WTC11 (cell line): ENCODE results near the gene CDH16. TPM values are rescaled to one million over a fixed set of nuclear protein-coding genes. Genes with fewer than 3 reads are reported as not detected.

ENCODE experiments used
- ATAC-seq: fragments of 200-7000 bp; cut with Tn5 transposase; 2 replicates; pipeline ENCODE4 v1.10.0; 2021; ENCODE audit warnings: mild to moderate bottlenecking, moderate library complexity
- CTCF ChIA-PET: fragments of 300-600 bp; sonication (Branson Sonifier 250); formaldehyde crosslinking; loops from one replicate; lab custom pipeline; 2021; ENCODE audit warnings: antibody characterized with exemption; lab: Charles Lee
- POLR2A ChIA-PET: fragments of 350-600 bp; sonication (Branson Sonifier 250); formaldehyde crosslinking; loops from one replicate; lab custom pipeline; 2021; ENCODE audit warnings: antibody characterized with exemption; lab: Charles Lee
- DNase-seq: peaks from one replicate; pipeline ENCODE4 v3.0.0; 2021; ENCODE audit warnings: low spot score
- H3K27ac Mint-ChIP-seq: 2 replicates; pipeline ENCODE4 v1.8.0; 2021; ENCODE audit warnings: mixed read lengths
- H3K27me3 Mint-ChIP-seq: 2 replicates; pipeline ENCODE4 v1.8.0; 2021; ENCODE audit warnings: low read depth, mild to moderate bottlenecking, moderate library complexity, mixed read lengths
- H3K36me3 Mint-ChIP-seq: 2 replicates; pipeline ENCODE4 v1.8.0; 2021; ENCODE audit warnings: mixed read lengths
- H3K4me1 Mint-ChIP-seq: 2 replicates; pipeline ENCODE4 v1.8.0; 2022; ENCODE audit warnings: mixed read lengths
- H3K4me3 Mint-ChIP-seq: 2 replicates; pipeline ENCODE4 v1.8.0; 2021; ENCODE audit warnings: mild to moderate bottlenecking, moderate library complexity, mixed read lengths
- H3K9me3 Mint-ChIP-seq: 2 replicates; pipeline ENCODE4 v1.8.0; 2021; ENCODE audit warnings: mixed read lengths
- ATF1 ChIP-seq: sonication (generic); formaldehyde crosslinking; IDR thresholded peaks from 2 replicates; pipeline ENCODE4 v1.8.1; 2023; ENCODE audit warnings: mild to moderate bottlenecking, moderate library complexity, missing genetic modification reagents
- ATF2 ChIP-seq: sonication (generic); formaldehyde crosslinking; IDR thresholded peaks from 2 replicates; pipeline ENCODE4 v1.8.1; 2022; ENCODE audit warnings: low read depth, missing genetic modification reagents, borderline replicate concordance
- EMX1 ChIP-seq: fragments of 250-450 bp; sonication (Bioruptor Pico); IDR thresholded peaks from 2 replicates; pipeline ENCODE4 v1.8.0; 2021; ENCODE audit warnings: mild to moderate bottlenecking
- ETV6 ChIP-seq: sonication (generic); formaldehyde crosslinking; IDR thresholded peaks from 2 replicates; pipeline ENCODE4 v1.8.1; 2022; ENCODE audit warnings: mild to moderate bottlenecking, missing genetic modification reagents
- FOXK1 ChIP-seq: sonication (generic); formaldehyde crosslinking; IDR thresholded peaks from 2 replicates; pipeline ENCODE4 v1.8.0; 2022; ENCODE audit warnings: mild to moderate bottlenecking, moderate library complexity, missing genetic modification reagents
- FOXP1 ChIP-seq: sonication (generic); formaldehyde crosslinking; IDR thresholded peaks from 2 replicates; pipeline ENCODE4 v1.8.0; 2022; ENCODE audit warnings: missing genetic modification reagents, mild to moderate bottlenecking, moderate library complexity, borderline replicate concordance
- GABPB1 ChIP-seq: sonication (generic); formaldehyde crosslinking; IDR thresholded peaks from 2 replicates; pipeline ENCODE4 v1.8.1; 2023; ENCODE audit warnings: mild to moderate bottlenecking, missing genetic modification reagents
- GRHL2 ChIP-seq: fragments of 250-450 bp; sonication (Bioruptor Pico); IDR thresholded peaks from 2 replicates; pipeline ENCODE4 v1.8.0; 2022; ENCODE audit warnings: mild to moderate bottlenecking, moderate library complexity; ENCODE audit not compliant: insufficient replicate concordance, severe bottlenecking
- IRF2 ChIP-seq: sonication (generic); formaldehyde crosslinking; IDR thresholded peaks from 2 replicates; pipeline ENCODE4 v1.8.0; 2022; ENCODE audit warnings: low read depth, missing genetic modification reagents, borderline replicate concordance
- JUN ChIP-seq: sonication (generic); formaldehyde crosslinking; IDR thresholded peaks from 2 replicates; pipeline ENCODE4 v1.8.0; 2023; ENCODE audit warnings: mild to moderate bottlenecking, missing genetic modification reagents
- MYBL2 ChIP-seq: sonication (generic); formaldehyde crosslinking; IDR thresholded peaks from 2 replicates; pipeline ENCODE4 v1.8.1; 2023; ENCODE audit warnings: mild to moderate bottlenecking, moderate library complexity, missing genetic modification reagents
- NFATC4 ChIP-seq: fragments of 250-450 bp; sonication (Bioruptor Pico); IDR thresholded peaks from 2 replicates; pipeline ENCODE4 v1.9.0; 2021; ENCODE audit warnings: mild to moderate bottlenecking
- NFYB ChIP-seq: sonication (generic); formaldehyde crosslinking; conservative IDR thresholded peaks from 2 replicates; pipeline ENCODE4 v1.8.0; 2022; ENCODE audit warnings: low read depth, missing genetic modification reagents
- NR2C2 ChIP-seq: sonication (generic); formaldehyde crosslinking; IDR thresholded peaks from 2 replicates; pipeline ENCODE4 v1.8.0; 2022; ENCODE audit warnings: mild to moderate bottlenecking, missing genetic modification reagents
- OVOL2 ChIP-seq: fragments of 250-450 bp; sonication (Bioruptor Pico); IDR thresholded peaks from 2 replicates; pipeline ENCODE4 v1.9.0; 2021; ENCODE audit warnings: mild to moderate bottlenecking, borderline replicate concordance
- PRDM15 ChIP-seq: sonication (generic); formaldehyde crosslinking; IDR thresholded peaks from 2 replicates; pipeline ENCODE4 v1.8.0; 2022; ENCODE audit warnings: missing genetic modification reagents
- RELA ChIP-seq: sonication (generic); formaldehyde crosslinking; IDR thresholded peaks from 2 replicates; pipeline ENCODE4 v1.8.1; 2022; ENCODE audit warnings: missing genetic modification reagents, mild to moderate bottlenecking, borderline replicate concordance
- SMAD3 ChIP-seq: sonication (generic); formaldehyde crosslinking; IDR thresholded peaks from 2 replicates; pipeline ENCODE4 v1.8.0; 2022; ENCODE audit warnings: missing genetic modification reagents, mild to moderate bottlenecking, borderline replicate concordance
- SOX15 ChIP-seq: fragments of 250-450 bp; sonication (Bioruptor Pico); IDR thresholded peaks from 2 replicates; pipeline ENCODE4 v1.9.0; 2021; ENCODE audit warnings: mild to moderate bottlenecking
- TCF7 ChIP-seq: sonication (generic); formaldehyde crosslinking; IDR thresholded peaks from 2 replicates; pipeline ENCODE4 v1.8.0; 2022; ENCODE audit warnings: mild to moderate bottlenecking, low read depth, missing genetic modification reagents, moderate library complexity
- TEAD4 ChIP-seq: sonication (generic); formaldehyde crosslinking; IDR thresholded peaks from 2 replicates; pipeline ENCODE4 v1.8.0; 2022; ENCODE audit warnings: mild to moderate bottlenecking, missing genetic modification reagents
- ZBTB43 ChIP-seq: sonication (generic); formaldehyde crosslinking; IDR thresholded peaks from 2 replicates; pipeline ENCODE4 v1.8.1; 2023; ENCODE audit warnings: mild to moderate bottlenecking, missing genetic modification reagents
- ZNF263 ChIP-seq: sonication (generic); formaldehyde crosslinking; IDR thresholded peaks from 2 replicates; pipeline ENCODE4 v1.8.1; 2022; ENCODE audit warnings: low read depth, mild to moderate bottlenecking, moderate library complexity, missing genetic modification reagents
- ZNF396 ChIP-seq: fragments of 250-450 bp; sonication (Bioruptor Pico); IDR thresholded peaks from 2 replicates; pipeline ENCODE4 v1.8.0; 2021; ENCODE audit warnings: mild to moderate bottlenecking, moderate library complexity, borderline replicate concordance
- ZNF671 ChIP-seq: fragments of 250-450 bp; sonication (Bioruptor Pico); IDR thresholded peaks from 2 replicates; pipeline ENCODE4 v1.8.0; 2021; ENCODE audit warnings: mild to moderate bottlenecking
- total RNA-seq: library from RNA; stranded (reverse); gene quantifications from 3 replicates; pipeline ENCODE4 v1.2.3, GENCODE V29; 2021
- TF ChIP-seq, protein P1 (sequence below): sonication (generic); formaldehyde crosslinking; conservative IDR thresholded peaks from 2 replicates; pipeline ENCODE4 v1.8.1; 2023; ENCODE audit warnings: mild to moderate bottlenecking, low read depth, missing genetic modification reagents, moderate library complexity
- TF ChIP-seq, protein P2 (sequence below): sonication (generic); formaldehyde crosslinking; IDR thresholded peaks from 2 replicates; pipeline ENCODE4 v1.8.0; 2023; ENCODE audit warnings: missing genetic modification reagents
- TF ChIP-seq, protein P3 (sequence below): sonication (generic); formaldehyde crosslinking; IDR thresholded peaks from 2 replicates; pipeline ENCODE4 v1.8.0; 2022; ENCODE audit warnings: mild to moderate bottlenecking, missing genetic modification reagents

The CDH16 gene
- total RNA-seq, 1 experiment from 2014 or later = not detected

- POLR2A ChIA-PET = no interaction called here
- no peak overlapping the region for H3K4me3 Mint-ChIP-seq
- no peaks in the 10 kb centered on the region for H3K36me3 Mint-ChIP-seq
- no peaks in the 10 kb centered on the region; the same call in 1 of the 2 replicates for H3K27me3 Mint-ChIP-seq
- H3K4me1 Mint-ChIP-seq = peaks cover 8% of the 10 kb centered on the region
- TF ChIP-seq NFATC4 (CRISPR knock-in tag) = no peak
- TF ChIP-seq ETV6 (CRISPR knock-in tag) = no peak
- no peak for TF ChIP-seq ZNF263 (CRISPR knock-in tag)
- no peak for TF ChIP-seq ZNF396
- TF ChIP-seq, protein P1, sequence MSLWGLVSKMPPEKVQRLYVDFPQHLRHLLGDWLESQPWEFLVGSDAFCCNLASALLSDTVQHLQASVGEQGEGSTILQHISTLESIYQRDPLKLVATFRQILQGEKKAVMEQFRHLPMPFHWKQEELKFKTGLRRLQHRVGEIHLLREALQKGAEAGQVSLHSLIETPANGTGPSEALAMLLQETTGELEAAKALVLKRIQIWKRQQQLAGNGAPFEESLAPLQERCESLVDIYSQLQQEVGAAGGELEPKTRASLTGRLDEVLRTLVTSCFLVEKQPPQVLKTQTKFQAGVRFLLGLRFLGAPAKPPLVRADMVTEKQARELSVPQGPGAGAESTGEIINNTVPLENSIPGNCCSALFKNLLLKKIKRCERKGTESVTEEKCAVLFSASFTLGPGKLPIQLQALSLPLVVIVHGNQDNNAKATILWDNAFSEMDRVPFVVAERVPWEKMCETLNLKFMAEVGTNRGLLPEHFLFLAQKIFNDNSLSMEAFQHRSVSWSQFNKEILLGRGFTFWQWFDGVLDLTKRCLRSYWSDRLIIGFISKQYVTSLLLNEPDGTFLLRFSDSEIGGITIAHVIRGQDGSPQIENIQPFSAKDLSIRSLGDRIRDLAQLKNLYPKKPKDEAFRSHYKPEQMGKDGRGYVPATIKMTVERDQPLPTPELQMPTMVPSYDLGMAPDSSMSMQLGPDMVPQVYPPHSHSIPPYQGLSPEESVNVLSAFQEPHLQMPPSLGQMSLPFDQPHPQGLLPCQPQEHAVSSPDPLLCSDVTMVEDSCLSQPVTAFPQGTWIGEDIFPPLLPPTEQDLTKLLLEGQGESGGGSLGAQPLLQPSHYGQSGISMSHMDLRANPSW = no peak
- TF ChIP-seq ZNF671 (CRISPR knock-in tag) = no peak
- TF ChIP-seq, protein P2, sequence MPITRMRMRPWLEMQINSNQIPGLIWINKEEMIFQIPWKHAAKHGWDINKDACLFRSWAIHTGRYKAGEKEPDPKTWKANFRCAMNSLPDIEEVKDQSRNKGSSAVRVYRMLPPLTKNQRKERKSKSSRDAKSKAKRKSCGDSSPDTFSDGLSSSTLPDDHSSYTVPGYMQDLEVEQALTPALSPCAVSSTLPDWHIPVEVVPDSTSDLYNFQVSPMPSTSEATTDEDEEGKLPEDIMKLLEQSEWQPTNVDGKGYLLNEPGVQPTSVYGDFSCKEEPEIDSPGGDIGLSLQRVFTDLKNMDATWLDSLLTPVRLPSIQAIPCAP (CRISPR knock-in tag) = no peak
- TF ChIP-seq TCF7 (CRISPR knock-in tag) = no peak
- TF ChIP-seq FOXP1 (CRISPR knock-in tag) = no peak
- TF ChIP-seq GABPB1 (CRISPR knock-in tag) = no peak
- TF ChIP-seq NFYB (CRISPR knock-in tag) = no peak
- no peak for TF ChIP-seq SMAD3 (CRISPR knock-in tag)
- TF ChIP-seq TEAD4 (CRISPR knock-in tag) = no peak
- no peak for TF ChIP-seq IRF2 (CRISPR knock-in tag)
- TF ChIP-seq, all 79 proteins: peak for 0
- ATAC-seq = no peak
- DNase-seq = no peak
- CTCF ChIA-PET = interaction anchor here (1.3 to 11.5 kb wide), 3 partner anchors 11 to 27 kb away, joined by 3 to 175 read pairs (median 32); partner anchors contain the start of genes PDP2 and RRAD
- Mint-ChIP-seq H3K9me3 (no peaks in the 10 kb centered on the region), H3K27ac (no peak overlapping the region)
Observed at GRCh38 chr16:66898933-66899309, 19.8 kb downstream of the CDH16 start.

- H3K4me3 Mint-ChIP-seq = no peak overlapping the region
- H3K4me1 Mint-ChIP-seq = peaks cover 8% of the 10 kb centered on the region
- CTCF ChIA-PET = interaction anchor here (0.6 to 11.5 kb wide), 4 partner anchors 12 to 145 kb away, joined by 3 to 175 read pairs (median 18); partner anchors contain the start of gene RRAD
- no peaks in the 10 kb centered on the region for H3K9me3 Mint-ChIP-seq
- no peaks in the 10 kb centered on the region for H3K36me3 Mint-ChIP-seq
- no peak overlapping the region for H3K27ac Mint-ChIP-seq
- no peak for ATAC-seq
- no peaks in the 10 kb centered on the region; the same call in 1 of the 2 replicates for H3K27me3 Mint-ChIP-seq
- no peak for DNase-seq
- POLR2A ChIA-PET = no interaction called here
- TF ChIP-seq GABPB1 (CRISPR knock-in tag) = no peak
- TF ChIP-seq ZBTB43 (CRISPR knock-in tag) = no peak
- no peak for TF ChIP-seq SOX15 (CRISPR knock-in tag)
- no peak for TF ChIP-seq EMX1 (CRISPR knock-in tag)
- no peak for TF ChIP-seq FOXK1
- no peak for TF ChIP-seq OVOL2
- no peak for TF ChIP-seq ATF2 (CRISPR knock-in tag)
- no peak for TF ChIP-seq ATF1 (CRISPR knock-in tag)
- TF ChIP-seq JUN (CRISPR knock-in tag) = no peak
- TF ChIP-seq, protein P3, sequence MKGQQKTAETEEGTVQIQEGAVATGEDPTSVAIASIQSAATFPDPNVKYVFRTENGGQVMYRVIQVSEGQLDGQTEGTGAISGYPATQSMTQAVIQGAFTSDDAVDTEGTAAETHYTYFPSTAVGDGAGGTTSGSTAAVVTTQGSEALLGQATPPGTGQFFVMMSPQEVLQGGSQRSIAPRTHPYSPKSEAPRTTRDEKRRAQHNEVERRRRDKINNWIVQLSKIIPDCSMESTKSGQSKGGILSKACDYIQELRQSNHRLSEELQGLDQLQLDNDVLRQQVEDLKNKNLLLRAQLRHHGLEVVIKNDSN (CRISPR knock-in tag) = no peak
- no peak for TF ChIP-seq MYBL2
- TF ChIP-seq RELA (CRISPR knock-in tag) = no peak
- TF ChIP-seq NR2C2 (CRISPR knock-in tag) = no peak
- TF ChIP-seq GRHL2 (CRISPR knock-in tag) = no peak
- no peak for TF ChIP-seq PRDM15 (CRISPR knock-in tag)
Observed at GRCh38 chr16:66898207-66898606, 20.5 kb downstream of the CDH16 start.
